Head of caudate nucleus (tissue), 42 donors: ENCODE results near the gene SLC26A9.
"Not testable (repeated sequence)": the region's sequence is repeated elsewhere in the genome, so short reads cannot be mapped to it uniquely, and the experiment has no call there.

Source experiments
- DNase-seq, 42 donors: peaks; one replicate each; pipeline versions ENCODE4 v3.0.0 to v3.0.0-alpha.2; 2020 to 2021; ENCODE audit warnings: mixed read lengths in 7 of 42
- intact Hi-C: fragments of 100-400 bp; cut with DNase I; formaldehyde crosslinking; loops from one replicate; pipeline ENCODE4 v1.15.0; 2022

SLC26A9 gene

DNA sequence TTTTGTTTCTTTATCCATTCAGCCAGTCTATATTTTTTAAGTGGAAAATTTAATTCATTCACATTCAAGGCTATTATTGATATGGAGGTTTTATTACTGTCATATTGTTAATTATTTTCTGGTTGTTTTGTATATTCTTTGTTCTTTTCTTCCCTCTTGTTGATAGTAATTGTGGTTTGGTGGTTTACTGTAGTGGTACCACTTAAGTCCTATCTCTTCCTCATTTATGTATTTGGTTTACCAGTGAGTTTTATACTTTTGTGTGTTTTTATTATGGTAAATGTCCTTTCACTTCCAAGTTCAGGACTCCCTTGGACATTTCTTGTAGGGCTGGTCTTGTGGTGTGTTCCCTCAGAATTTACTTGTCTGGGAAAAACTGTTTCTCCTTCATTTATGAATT lies 65.2 kb downstream of the SLC26A9 start:
- intact Hi-C loops: no loop called here
- DNase-seq: no peak

DNA sequence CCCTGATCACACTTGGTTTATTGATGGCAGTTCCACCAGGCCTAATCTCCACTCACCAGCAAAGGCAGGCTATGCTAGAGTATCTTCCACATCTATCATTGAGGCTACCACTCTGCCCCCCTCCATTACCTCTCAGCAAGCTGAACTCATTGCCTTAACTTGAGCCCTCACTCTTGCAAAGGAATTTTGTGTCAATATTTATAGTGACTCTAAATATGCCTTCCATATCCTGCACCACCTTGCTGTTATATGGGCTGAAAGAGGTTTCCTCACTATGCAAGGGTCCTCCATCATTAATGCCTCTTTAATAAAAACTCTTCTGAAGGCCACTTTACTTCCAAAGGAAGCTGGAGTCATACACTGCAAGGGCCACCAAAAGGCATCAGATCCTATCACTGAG lies 70.1 kb downstream of the SLC26A9 start:
- DNase-seq, intact Hi-C loops: not testable (repeated sequence)

DNA sequence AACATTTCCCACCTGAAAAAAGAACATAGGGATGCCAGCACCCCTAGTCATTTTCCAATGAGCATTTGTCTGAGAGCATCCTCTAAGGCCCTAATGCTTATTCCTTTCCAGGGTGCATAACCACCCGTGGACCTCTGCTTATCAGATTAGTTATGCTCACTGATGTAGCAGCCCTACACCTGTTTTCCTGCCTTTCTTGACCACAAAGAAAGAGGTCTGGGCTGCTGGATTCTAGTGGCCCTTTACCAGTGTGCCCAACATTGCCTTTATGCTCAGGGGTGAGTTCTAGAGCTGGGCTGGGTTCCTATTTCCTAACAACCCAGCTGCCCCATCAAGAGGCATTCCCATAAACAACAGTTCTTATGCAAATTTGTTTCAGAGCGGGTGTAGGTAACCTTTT lies 73.0 kb downstream of the SLC26A9 start:
- intact Hi-C loops: no loop called here

More for the DNA sequence above, 73.0 kb downstream of the SLC26A9 start:
- DNase-seq: no peak
